Ovary (tissue), 9 donors: ENCODE results near the gene MMP1. TPM values are rescaled to one million over a fixed set of nuclear protein-coding genes. Genes with fewer than 3 reads are reported as not detected.

Experiments
- DNase-seq, 5 donors: peaks; one replicate each; pipeline ENCODE4 v3.0.0-alpha.2; 2019 to 2020
- H3K27ac ChIP-seq, 2 donors: fragments of 200-600 bp; one replicate each; pipeline versions ENCODE4 v1.5.1 to v1.8.0; 2019 to 2022
- H3K27me3 ChIP-seq: fragments of 200-600 bp; one replicate; pipeline ENCODE4 v1.8.0; 2022
- H3K36me3 ChIP-seq: fragments of 200-600 bp; sonication (generic); one replicate; pipeline ENCODE4 v1.5.1; 2019
- H3K4me1 ChIP-seq: one replicate; pipeline ENCODE4 v1.8.1; 2013; ENCODE audit warnings: mild to moderate bottlenecking, moderate library complexity; ENCODE audit not compliant: insufficient read depth
- H3K4me3 ChIP-seq: fragments of 200-600 bp; sonication (generic); one replicate; pipeline ENCODE4 v1.5.1; 2017
- H3K9me3 ChIP-seq, 2 donors: fragments of 200-600 bp in 1 of 2; sonication (generic) in 1 of 2; one replicate each; pipeline versions ENCODE4 v1.5.1 to v1.8.1; 2013 to 2019; ENCODE audit warnings: mild to moderate bottlenecking in 1 of 2, moderate library complexity in 1 of 2
- CTCF ChIP-seq, 3 donors: fragments of 450-650 bp in 2 of 3; fragments of 200-600 bp in 1 of 3; IDR thresholded peaks; one replicate each; pipeline versions ENCODE4 v1.5.1 to v1.8.0; 2016 to 2022; ENCODE audit warnings: antibody characterized with exemption in 3 of 3, mild to moderate bottlenecking in 1 of 3
- EP300 ChIP-seq: sonication (generic); formaldehyde crosslinking; IDR thresholded peaks from one replicate; pipeline ENCODE4 v1.6.1; 2017; ENCODE audit warnings: antibody characterized with exemption
- POLR2A ChIP-seq: fragments of 450-650 bp; IDR thresholded peaks from one replicate; pipeline ENCODE4 v1.6.1; 2017; ENCODE audit warnings: antibody characterized with exemption, mild to moderate bottlenecking, moderate library complexity
- WGBS, 3 donors: extraction: QIAGEN DNeasy Blood & Tissue Kit in 1 of 3; methylation state at CpG; one replicate each; pipeline versions ENCODE4 v1.1.5 to v1.1.7; 2013 to 2017; 5-methylcytosine and 5-hydroxymethylcytosine counted together
- intact Hi-C, 4 donors: fragments of 100-400 bp; cut with DNase I; formaldehyde crosslinking; loops; one replicate each; pipeline versions ENCODE4 v1.11.0 to v1.15.1; 2022 to 2023
- polyA plus RNA-seq, 2 donors: library from polyadenylated mRNA; stranded (reverse); fragments of 200-250 nt in 1 of 2; fragments of 350-450 nt in 1 of 2; fragmentation: Illumina TruSeq in 1 of 2; extraction: RNeasy Lipid Tissue Mini Kit (QIAGEN cat#74804) in 1 of 2; gene quantifications; one replicate each; pipeline ENCODE4 v1.2.3, GENCODE V29; 2013 to 2014
- total RNA-seq, 7 donors: library from RNA; depleted of rRNA in 2 of 7; stranded (reverse); fragments of >200 nt in 2 of 7; fragmentation: NEBNext Ultra II Directional in 3 of 7; extraction: Animal tissue kit (Norgen Biotek cat#: 25700) in 3 of 7; gene quantifications; one replicate each; pipeline versions ENCODE4 v1.1.0 to v1.2.4, GENCODE V29; 2016 to 2023
- donor health status: DM: no; HTN: no; CAD: no; lungs with moderate emphysema.
- donor health status: DM: no; HTN: no; CAD: no.
- donor health status: Bipolar disorder and iron deficiency.
- donor health status: DM: yes; HTN: yes; CAD: no.
- donor health status: DM: no; HTN: no; CAD: no.
- donor health status: DM: yes; HTN: yes; CAD: no.

The MMP1 gene
- total and polyA plus RNA-seq, 9 donors, result 0.18 to 0.25 TPM; not detected in 7

GRCh38 chr11:102807921-102808320, 10.0 kb upstream of the MMP1 start:
- Histone ChIP-seq H3K9me3 (no peaks in the 10 kb centered on the region), H3K27ac (no peak overlapping the region), H3K4me1 (no peaks in the 10 kb centered on the region), H3K4me3 (no peak overlapping the region), H3K36me3 (no peaks in the 10 kb centered on the region), H3K27me3 (no peaks in the 10 kb centered on the region)
- DNase-seq, result no peak
- intact Hi-C loops, result no loop called here
- 52 to 67% (median 61%) methylated on average over 19 of the region's 19 CpGs for WGBS, 3 donors
- TF ChIP-seq EP300 (no peak), CTCF (IDR thresholded peaks at IDR 0.05) (no peak), POLR2A (no peak)

- intact Hi-C loops, result no loop called here
- H3K4me1 ChIP-seq, result no peaks in the 10 kb centered on the region
- WGBS, 3 donors, result 17 to 47% (median 27%) methylated on average over 3 of the region's 3 CpGs
Measured at GRCh38 chr11:102806296-102806695, 8.3 kb upstream of the MMP1 start.

GRCh38 chr11:102802341-102802740, 4.4 kb upstream of the MMP1 start:
- Histone ChIP-seq H3K9me3 (no peaks in the 10 kb centered on the region), H3K4me1 (no peaks in the 10 kb centered on the region), H3K27ac (no peak overlapping the region), H3K4me3 (no peak overlapping the region), H3K27me3 (no peaks in the 10 kb centered on the region), H3K36me3 (no peaks in the 10 kb centered on the region)
- 48 to 57% (median 55%) methylated on average over 2 of the region's 2 CpGs for WGBS, 3 donors
- DNase-seq, result no peak
- intact Hi-C loops, result no loop called here
- TF ChIP-seq CTCF (IDR thresholded peaks at IDR 0.05) (no peak), EP300 (no peak)

More at GRCh38 chr11:102806296-102806695, 8.3 kb upstream of the MMP1 start:
- TF ChIP-seq POLR2A, result no peak
- no peak for TF ChIP-seq EP300
- TF ChIP-seq CTCF (IDR thresholded peaks at IDR 0.05), result no peak
- no peaks in the 10 kb centered on the region for H3K27me3 ChIP-seq
- H3K36me3 ChIP-seq, result no peaks in the 10 kb centered on the region
- H3K9me3 ChIP-seq, result no peaks in the 10 kb centered on the region
- no peak for DNase-seq
- no peak overlapping the region for H3K4me3 ChIP-seq
- no peak overlapping the region for H3K27ac ChIP-seq

- Histone ChIP-seq H3K36me3 (no peaks in the 10 kb centered on the region), H3K27me3 (no peaks in the 10 kb centered on the region), H3K4me3 (no peak overlapping the region), H3K27ac (no peak overlapping the region), H3K9me3 (no peaks in the 10 kb centered on the region), H3K4me1 (no peaks in the 10 kb centered on the region)
- 67 to 75% (median 73%) methylated on average over 4 of the region's 4 CpGs for WGBS, 3 donors
- no peak for DNase-seq
- TF ChIP-seq EP300, result no peak
- TF ChIP-seq POLR2A, result no peak
- no peak for TF ChIP-seq CTCF (IDR thresholded peaks at IDR 0.05)
- intact Hi-C loops, result no loop called here
Measured at GRCh38 chr11:102800767-102801166, 2.8 kb upstream of the MMP1 start.
